DMS 273 (cell line): ENCODE data around the gene KRTAP5-5.
"Not testable (repeated sequence)": the region's sequence is repeated elsewhere in the genome, so short reads cannot be mapped to it uniquely, and the experiment has no call there.

ENCODE experiments used
- DNase-seq: peaks from one replicate; lab custom pipeline; 2025; ENCODE audit not compliant: unreplicated experiment; lab: John Stamatoyannopoulos, UW

The KRTAP5-5 gene

GRCh38 chr11:1654388-1655167 is 25.0 kb downstream of the KRTAP5-5 start:
- no peak for DNase-seq

- DNase-seq, result no peak
These were observed 25.8 kb downstream of the KRTAP5-5 start for GRCh38 chr11:1655168-1656060.

- DNase-seq, result no peak
These were observed 26.5 kb downstream of the KRTAP5-5 start for GRCh38 chr11:1656061-1656441.

GRCh38 chr11:1656670-1657069 is 27.1 kb downstream of the KRTAP5-5 start:
- no peak for DNase-seq

GRCh38 chr11:1659506-1659905 is 29.9 kb downstream of the KRTAP5-5 start:
- no peak for DNase-seq

- no peak for DNase-seq
These were observed 30.7 kb downstream of the KRTAP5-5 start for GRCh38 chr11:1660111-1660867.

- DNase-seq, result not testable (repeated sequence)
These were observed 32.1 kb downstream of the KRTAP5-5 start for GRCh38 chr11:1661454-1662269.

- DNase-seq, result not testable (repeated sequence)
These were observed 33.2 kb downstream of the KRTAP5-5 start for GRCh38 chr11:1662699-1663283.

GRCh38 chr11:1665313-1665712 is 35.7 kb downstream of the KRTAP5-5 start:
- no peak for DNase-seq

GRCh38 chr11:1667121-1667850 is 37.7 kb downstream of the KRTAP5-5 start:
- no peak for DNase-seq

- DNase-seq, result no peak
These were observed 38.3 kb downstream of the KRTAP5-5 start for GRCh38 chr11:1667906-1668305.

- no peak for DNase-seq
These were observed 39.4 kb downstream of the KRTAP5-5 start for GRCh38 chr11:1668911-1669473.

GRCh38 chr11:1669546-1670218 is 40.1 kb downstream of the KRTAP5-5 start:
- no peak for DNase-seq

GRCh38 chr11:1670457-1670856 is 40.9 kb downstream of the KRTAP5-5 start:
- DNase-seq, result not testable (repeated sequence)

GRCh38 chr11:1670905-1671371 is 41.4 kb downstream of the KRTAP5-5 start:
- DNase-seq, result no peak

GRCh38 chr11:1671658-1672057 is 42.1 kb downstream of the KRTAP5-5 start:
- no peak for DNase-seq

GRCh38 chr11:1672613-1673350 is 43.2 kb downstream of the KRTAP5-5 start:
- DNase-seq, result no peak
